ENCODE measurements around the gene ATP5MC2.
"Not testable (repeated sequence)": the region's sequence is repeated elsewhere in the genome, so short reads cannot be mapped to it uniquely, and the experiment has no call there.

ATP5MC2 gene

DNA sequence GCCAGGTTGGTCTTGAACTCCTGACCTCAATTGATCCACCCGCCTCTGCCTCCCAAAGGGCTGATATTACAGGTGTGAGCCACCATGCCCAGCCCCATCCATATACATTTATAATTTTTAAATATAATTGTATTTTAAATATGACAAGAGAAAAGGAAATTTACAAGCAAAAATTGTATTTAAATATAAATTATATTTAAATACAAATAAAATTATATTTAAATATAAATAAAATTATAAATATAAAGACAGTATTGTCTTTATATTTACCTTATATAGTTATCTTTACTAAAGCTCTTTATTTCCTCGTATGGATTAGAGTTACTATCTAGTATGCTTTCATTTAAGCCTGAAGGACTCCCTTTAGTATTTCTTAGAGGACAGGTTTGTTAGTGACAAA is 37.8 kb downstream of the ATP5MC2 start:
- TF ChIP-seq CTCF (conservative IDR thresholded peaks at IDR 0.05; ENCODE audit: low read depth, low read length): no peak
- DNase-seq (ENCODE audit: low read depth): no peak
- H3K4me3 ChIP-seq (ENCODE audit: low read depth, low read length): no peak overlapping the region

DNA sequence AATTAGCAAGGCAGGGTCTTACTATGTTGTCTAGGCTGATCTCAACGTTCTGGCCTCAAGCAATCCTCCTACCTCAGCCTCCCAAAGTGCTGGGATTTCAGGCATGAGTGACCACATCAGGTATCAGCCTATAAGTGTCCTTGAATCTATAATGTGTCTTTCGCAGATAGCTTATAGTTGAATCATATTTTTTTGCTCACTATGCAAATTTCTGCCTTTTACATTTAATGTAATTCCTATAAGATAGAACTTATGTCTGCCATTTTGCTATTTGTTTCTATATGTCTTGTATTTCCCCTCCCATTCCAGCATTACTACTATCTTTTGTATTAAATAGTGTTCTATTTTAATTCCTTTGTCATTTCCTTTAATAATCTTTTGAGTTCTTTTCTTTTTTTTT is 39.2 kb downstream of the ATP5MC2 start:
- no peak for DNase-seq (ENCODE audit: low read depth)

DNA sequence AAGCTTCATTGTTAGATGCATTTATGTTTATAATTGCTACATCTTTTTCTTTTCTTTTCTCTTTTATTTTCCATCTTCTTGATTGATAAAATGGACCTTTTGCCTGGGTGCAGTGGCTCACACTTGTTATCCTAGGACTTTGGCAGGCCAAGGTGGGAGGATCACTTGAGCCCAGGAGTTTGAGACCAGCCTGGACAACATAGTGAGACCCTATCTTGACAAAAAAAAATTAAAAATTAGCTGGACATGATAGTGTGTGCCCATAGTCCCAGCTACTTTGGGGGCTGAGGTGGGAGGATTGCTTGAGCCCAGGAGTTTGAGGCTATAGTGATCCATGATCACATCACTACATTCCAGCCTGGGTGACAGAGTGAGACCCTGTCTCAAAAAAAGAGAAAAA is 40.2 kb downstream of the ATP5MC2 start:
- not testable (repeated sequence) for H3K4me3 ChIP-seq (ENCODE audit: low read depth, low read length); DNase-seq (ENCODE audit: low read depth)

More for the DNA sequence above, 39.2 kb downstream of the ATP5MC2 start:
- no peak overlapping the region for H3K4me3 ChIP-seq (ENCODE audit: low read depth, low read length)
- TF ChIP-seq CTCF (conservative IDR thresholded peaks at IDR 0.05; ENCODE audit: low read depth, low read length): no peak

- TF ChIP-seq CTCF (conservative IDR thresholded peaks at IDR 0.05; ENCODE audit: low read depth, low read length): no peak
- no peak overlapping the region for H3K4me3 ChIP-seq (ENCODE audit: low read depth, low read length)
- DNase-seq (ENCODE audit: low read depth): no peak
Observed at GRCh38 chr12:53631721-53632120, 44.2 kb downstream of the ATP5MC2 start.

DNA sequence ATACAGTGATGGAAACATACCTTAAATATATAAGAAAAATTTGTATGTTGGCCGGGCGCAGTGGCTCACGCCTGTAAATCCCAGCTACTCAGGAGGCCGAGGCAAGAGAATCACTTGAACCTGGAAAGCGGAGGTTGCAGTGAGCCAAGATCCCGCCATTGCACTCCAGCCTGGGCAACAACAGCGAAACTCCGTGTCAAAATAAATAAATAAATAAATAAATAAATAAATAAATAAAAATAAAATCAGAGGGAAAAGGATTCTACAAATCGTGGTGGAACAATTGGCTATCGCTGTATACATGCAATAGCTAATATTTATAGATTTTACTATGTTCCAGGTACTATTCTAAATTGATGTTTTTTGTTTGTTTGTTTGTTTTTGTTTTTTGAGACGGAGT is 48.0 kb downstream of the ATP5MC2 start:
- TF ChIP-seq CTCF (conservative IDR thresholded peaks at IDR 0.05; ENCODE audit: low read depth, low read length): no peak
- no peak for DNase-seq (ENCODE audit: low read depth)
- no peak overlapping the region for H3K4me3 ChIP-seq (ENCODE audit: low read depth, low read length)

DNA sequence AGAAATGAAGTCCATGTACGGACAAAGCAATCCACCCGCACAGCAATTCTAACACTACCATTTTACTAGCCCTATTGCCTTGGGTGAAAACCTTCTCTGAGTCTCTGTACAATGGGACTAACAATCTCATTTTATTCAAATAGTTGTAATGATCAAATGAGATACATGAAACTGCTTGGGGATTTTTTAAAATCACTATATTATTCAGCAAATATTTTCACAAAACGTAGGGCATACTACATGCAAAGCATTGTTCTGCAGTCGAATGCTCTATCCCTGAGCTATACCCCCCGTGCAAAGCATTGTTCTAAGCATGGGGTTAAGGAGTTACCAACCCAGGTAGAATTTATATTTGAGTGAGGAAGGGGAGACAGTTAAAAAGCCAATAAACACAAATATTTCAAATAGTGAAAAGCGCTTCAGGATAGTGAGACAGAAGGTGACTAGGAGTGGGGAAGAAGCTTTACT is 49.1 kb downstream of the ATP5MC2 start:
- TF ChIP-seq CTCF (conservative IDR thresholded peaks at IDR 0.05; ENCODE audit: low read depth, low read length): no peak
- no peak for DNase-seq (ENCODE audit: low read depth)
- H3K4me3 ChIP-seq (ENCODE audit: low read depth, low read length): peak overlapping the region; percentile 83

DNA sequence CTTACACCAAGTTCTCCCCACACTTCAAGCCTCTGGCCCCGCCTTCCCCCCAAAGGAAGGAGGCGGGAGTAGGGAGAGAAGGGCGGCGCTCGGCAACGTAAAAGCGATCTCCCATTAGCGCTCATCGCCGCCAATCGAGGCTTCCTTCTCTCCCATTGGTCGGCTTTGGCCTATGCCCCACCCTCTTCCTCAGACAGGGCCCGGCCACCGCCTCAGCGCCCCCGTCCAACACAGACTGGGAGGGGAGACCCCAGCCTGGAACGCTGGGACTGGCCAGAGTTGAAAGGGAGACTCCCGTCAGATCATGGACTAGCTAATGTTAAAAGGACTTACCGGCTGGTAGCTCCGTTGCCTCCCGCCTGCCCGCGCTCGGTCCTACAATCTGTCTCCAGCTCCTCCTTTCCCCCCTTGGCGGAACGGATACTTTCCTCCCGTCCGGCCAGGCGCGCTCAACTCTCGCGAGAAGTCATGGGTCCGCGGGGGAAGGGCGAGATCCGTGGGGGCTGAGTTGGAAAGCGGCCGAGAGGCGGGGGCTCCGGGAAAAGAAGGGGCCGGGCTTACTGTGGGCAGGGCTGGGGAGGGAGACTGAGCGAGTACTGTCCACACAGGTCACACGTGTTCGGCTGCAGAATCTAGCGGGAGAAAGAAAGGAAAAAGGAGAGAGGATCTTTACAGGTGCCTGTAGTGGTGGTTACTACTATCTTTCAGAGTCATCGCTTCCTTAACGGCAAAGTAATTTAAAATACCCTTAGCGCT is 49.8 kb downstream of the ATP5MC2 start, which contains the start of gene ATF7:
Gene ATF7, minus strand, starts transcription at position 437 of the 756 bp plus-strand sequence. CDS start 25,382 bp downstream, outside the sequence.
- H3K4me3 ChIP-seq (ENCODE audit: low read depth, low read length): peak within 1 kb of the TSS; percentile 83
- DNase-seq (ENCODE audit: low read depth): peak; percentile 99
- no peak for TF ChIP-seq CTCF (conservative IDR thresholded peaks at IDR 0.05; ENCODE audit: low read depth, low read length)

Measured in choroid plexus epithelial cell (primary cell).